Fibroblast of lung (primary cell): ENCODE measurements around the gene MYMK.

Source experiments
- CTCF ChIP-seq, 2 donors: IDR thresholded peaks in 1 of 2; conservative IDR thresholded peaks in 1 of 2; 1 replicate in 1 of 2; 2 replicates in 1 of 2; pipeline ENCODE4 v1.5.1; 2011 to 2012; ENCODE audit warnings: low read length in 2 of 2, control low read depth in 1 of 2, inconsistent platforms in 1 of 2, low read depth in 1 of 2, mild to moderate bottlenecking in 1 of 2
- EZH2 ChIP-seq: IDR thresholded peaks from 2 replicates; pipeline ENCODE4 v1.5.1; 2012; ENCODE audit warnings: low read length, control low read depth, mild to moderate bottlenecking; ENCODE audit errors: missing control alignments

GRCh38 chr9:133526721-133527321 is 2.1 kb upstream of the MYMK start:
- no peak for TF ChIP-seq CTCF (conservative IDR thresholded peaks at IDR 0.05 in 1 of 2, IDR thresholded peaks at IDR 0.05 in 1 of 2; ENCODE audit: low read depth in 1 of 2, low read length in 2 of 2)
- peak; percentile 29 for TF ChIP-seq EZH2
